CD14-positive monocyte (primary cell): Measurements from ENCODE around the gene CARD11. TPM values are rescaled to one million over a fixed set of nuclear protein-coding genes. Genes with fewer than 3 reads are reported as not detected.
A peak's percentile ranks its signal among the peaks of the same experiment; 100 is the strongest.
"Not testable (repeated sequence)": the region's sequence is repeated elsewhere in the genome, so short reads cannot be mapped to it uniquely, and the experiment has no call there.

Experiments
- DNase-seq, 3 donors: peaks; one replicate each; pipeline ENCODE4 v3.0.0-alpha.2; 2011 to 2022
- H2AFZ ChIP-seq: 2 replicates; pipeline ENCODE4 v1.6.0; 2012; ENCODE audit warnings: mild to moderate bottlenecking, low read depth, low read length, inconsistent platforms; ENCODE audit not compliant: insufficient read depth, poor library complexity, severe bottlenecking
- H3K27ac ChIP-seq, 2 donors: 1 replicate in 1 of 2; 2 replicates in 1 of 2; pipeline ENCODE4 v1.5.1; 2012 to 2013; ENCODE audit warnings: low read length in 2 of 2, control low read depth in 1 of 2, inconsistent platforms in 1 of 2, low read depth in 1 of 2, mild to moderate bottlenecking in 1 of 2
- H3K27me3 ChIP-seq, 2 donors: one replicate each; pipeline versions ENCODE4 v1.6.0 to v1.6.1; 2011 to 2013; ENCODE audit warnings: low read length in 2 of 2; ENCODE audit not compliant: control insufficient read depth in 2 of 2, insufficient read depth in 2 of 2
- H3K36me3 ChIP-seq, 2 donors: replicated peaks in 1 of 2; 1 replicate in 1 of 2; 2 replicates in 1 of 2; pipeline versions ENCODE4 v1.5.1 to v1.6.1; 2012 to 2013; ENCODE audit warnings: low read length in 2 of 2, control low read depth in 1 of 2, inconsistent platforms in 1 of 2, mild to moderate bottlenecking in 1 of 2; ENCODE audit not compliant: insufficient read depth in 2 of 2, control insufficient read depth in 1 of 2
- H3K4me1 ChIP-seq, 2 donors: 1 replicate in 1 of 2; 2 replicates in 1 of 2; pipeline versions ENCODE4 v1.5.1 to v1.6.1; 2012 to 2013; ENCODE audit warnings: low read length in 2 of 2, control low read depth in 1 of 2, inconsistent platforms in 1 of 2, mild to moderate bottlenecking in 1 of 2, moderate library complexity in 1 of 2; ENCODE audit not compliant: insufficient read depth in 2 of 2, control insufficient read depth in 1 of 2
- H3K4me2 ChIP-seq: replicated peaks from 2 replicates; pipeline ENCODE3; 2012; ENCODE audit warnings: low read length, moderate library complexity, mild to moderate bottlenecking; ENCODE audit not compliant: poor library complexity, severe bottlenecking; ENCODE audit errors: extremely low read depth
- H3K4me3 ChIP-seq, 3 experiments: fragments of 200-600 bp in 1 of 3; sonication (generic) in 1 of 3; replicated peaks in 1 of 3; 1 replicate in 2 of 3; 2 replicates in 1 of 3; pipeline ENCODE4 v1.5.1; 2011 to 2013; ENCODE audit warnings: low read length in 3 of 3, mild to moderate bottlenecking in 3 of 3, control low read depth in 2 of 3, low read depth in 2 of 3, inconsistent platforms in 1 of 3, moderate library complexity in 1 of 3
- H3K79me2 ChIP-seq: 2 replicates; pipeline ENCODE4 v1.6.0; 2012; ENCODE audit warnings: mild to moderate bottlenecking, control low read depth, inconsistent platforms, low read length, moderate library complexity; ENCODE audit not compliant: insufficient read depth
- H3K9ac ChIP-seq: 2 replicates; pipeline ENCODE4 v1.6.0; 2017; ENCODE audit warnings: low read length, mild to moderate bottlenecking; ENCODE audit not compliant: insufficient read depth, poor library complexity, severe bottlenecking
- H3K9me3 ChIP-seq, 2 donors: replicated peaks in 1 of 2; 1 replicate in 1 of 2; 2 replicates in 1 of 2; pipeline versions ENCODE4 v1.5.1 to v1.6.1; 2012 to 2013; ENCODE audit warnings: low read length in 2 of 2, control low read depth in 1 of 2; ENCODE audit not compliant: control insufficient read depth in 1 of 2, insufficient read depth in 1 of 2
- H4K20me1 ChIP-seq: 2 replicates; pipeline ENCODE4 v1.6.0; 2012; ENCODE audit warnings: mild to moderate bottlenecking, low read length, control low read depth, moderate library complexity; ENCODE audit not compliant: insufficient read depth
- H3K27ac Mint-ChIP-seq, 7 donors: one replicate each; pipeline ENCODE4 v1.8.0; 2020; ENCODE audit warnings: mild to moderate bottlenecking in 7 of 7, mixed read lengths in 7 of 7, moderate library complexity in 6 of 7, inconsistent platforms in 2 of 7
- H3K27me3 Mint-ChIP-seq, 3 donors: one replicate each; pipeline ENCODE4 v1.8.0; 2021 to 2022; ENCODE audit warnings: low read depth in 3 of 3, mild to moderate bottlenecking in 3 of 3, mixed read lengths in 3 of 3, moderate library complexity in 3 of 3, inconsistent platforms in 1 of 3
- H3K36me3 Mint-ChIP-seq, 2 donors: one replicate each; pipeline ENCODE4 v1.8.0; 2020; ENCODE audit warnings: mixed read lengths in 2 of 2, inconsistent platforms in 1 of 2, mild to moderate bottlenecking in 1 of 2
- H3K4me1 Mint-ChIP-seq: one replicate; pipeline ENCODE4 v1.8.0; 2020; ENCODE audit warnings: mild to moderate bottlenecking, mixed read lengths
- H3K4me3 Mint-ChIP-seq, 2 donors: one replicate each; pipeline ENCODE4 v1.8.0; 2020; ENCODE audit warnings: mild to moderate bottlenecking in 2 of 2, mixed read lengths in 2 of 2, moderate library complexity in 1 of 2
- H3K9me3 Mint-ChIP-seq, 7 donors: one replicate each; pipeline ENCODE4 v1.8.0; 2020 to 2022; ENCODE audit warnings: mixed read lengths in 7 of 7, mild to moderate bottlenecking in 6 of 7, moderate library complexity in 6 of 7, inconsistent platforms in 2 of 7
- WGBS: methylation state at CpG from one replicate; pipeline ENCODE4 v1.1.5; 2013; ENCODE audit warnings: missing lambda C conversion rate; ENCODE audit not compliant: insufficient coverage; 5-methylcytosine and 5-hydroxymethylcytosine counted together
- intact Hi-C, 2 donors: fragments of 100-400 bp; cut with micrococcal nuclease; formaldehyde crosslinking; loops; one replicate each; pipeline versions ENCODE4 v1.15.0 to v1.15.1; 2023
- polyA plus RNA-seq, 3 donors: library from polyadenylated mRNA; depleted of rRNA in 1 of 3; unstranded in 2 of 3; stranded (reverse) in 1 of 3; fragments of 300-500 nt in 2 of 3; fragments of >200 nt in 1 of 3; fragmentation: Illumina TruSeq in 2 of 3; gene quantifications; 1 replicate in 2 of 3; 2 replicates in 1 of 3; pipeline ENCODE4 v1.2.3, GENCODE V29; 2012 to 2021
- TF ChIP-seq, protein P1 (sequence below): fragments of 200-600 bp; IDR thresholded peaks from one replicate; pipeline ENCODE4 v1.8.0; 2022; ENCODE audit warnings: antibody characterized with exemption, mild to moderate bottlenecking

Gene CARD11
- polyA plus RNA-seq, 3 donors = 0.04 to 0.17 TPM; not detected in 1

DNA sequence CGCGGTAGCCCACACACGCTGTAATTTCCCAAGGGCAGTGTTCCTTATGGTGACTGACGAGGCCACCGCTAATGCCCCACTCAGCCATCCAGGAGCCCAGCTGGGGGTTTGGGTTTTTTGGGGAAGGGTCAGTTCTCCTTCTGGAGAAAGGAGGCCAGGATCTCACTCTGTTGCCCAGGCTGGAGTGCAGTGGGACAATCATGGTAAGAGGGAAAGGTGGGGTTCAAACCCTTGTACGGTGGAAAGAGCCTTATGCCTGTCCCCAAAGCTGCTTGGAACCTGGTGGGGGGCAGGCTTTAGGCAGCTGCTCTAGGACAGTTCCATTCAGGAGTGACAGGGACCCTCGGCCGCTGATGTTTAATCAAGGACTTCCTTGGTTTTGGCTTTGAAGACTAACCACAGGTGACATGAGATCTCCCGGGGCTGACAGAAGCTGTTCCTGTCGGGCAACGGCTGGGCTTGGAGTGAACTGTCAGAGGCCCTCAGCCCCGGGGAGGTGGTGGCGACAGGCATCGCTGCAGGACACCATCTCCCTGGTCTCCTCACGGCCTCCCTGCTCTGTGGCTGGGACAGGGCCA is 84.5 kb downstream of the CARD11 start:
- DNase-seq = no peak
- H3K79me2 ChIP-seq = no peaks in the 10 kb centered on the region
- no peak overlapping the region for H3K4me3 Mint-ChIP-seq
- 41% methylated on average over 13 of the region's 15 CpGs for WGBS
- no peak overlapping the region for H3K4me3 ChIP-seq
- no peak overlapping the region for H3K4me2 ChIP-seq
- H4K20me1 ChIP-seq = no peaks in the 10 kb centered on the region
- peaks cover 17 to 19% of the 10 kb centered on the region in 2 donors for H3K4me1 ChIP-seq
- H3K9me3 Mint-ChIP-seq = peaks cover 0 to 3% (median 0%) of the 10 kb centered on the region in 7 donors
- H3K27ac Mint-ChIP-seq = peak overlapping the region in 1 of 7 donors; percentile 40
- no peaks in the 10 kb centered on the region for H3K27me3 ChIP-seq
- no peak overlapping the region for H2AFZ ChIP-seq
- no peaks in the 10 kb centered on the region for H3K36me3 Mint-ChIP-seq
- peaks cover 24% of the 10 kb centered on the region for H3K4me1 Mint-ChIP-seq
- TF ChIP-seq, protein P1, sequence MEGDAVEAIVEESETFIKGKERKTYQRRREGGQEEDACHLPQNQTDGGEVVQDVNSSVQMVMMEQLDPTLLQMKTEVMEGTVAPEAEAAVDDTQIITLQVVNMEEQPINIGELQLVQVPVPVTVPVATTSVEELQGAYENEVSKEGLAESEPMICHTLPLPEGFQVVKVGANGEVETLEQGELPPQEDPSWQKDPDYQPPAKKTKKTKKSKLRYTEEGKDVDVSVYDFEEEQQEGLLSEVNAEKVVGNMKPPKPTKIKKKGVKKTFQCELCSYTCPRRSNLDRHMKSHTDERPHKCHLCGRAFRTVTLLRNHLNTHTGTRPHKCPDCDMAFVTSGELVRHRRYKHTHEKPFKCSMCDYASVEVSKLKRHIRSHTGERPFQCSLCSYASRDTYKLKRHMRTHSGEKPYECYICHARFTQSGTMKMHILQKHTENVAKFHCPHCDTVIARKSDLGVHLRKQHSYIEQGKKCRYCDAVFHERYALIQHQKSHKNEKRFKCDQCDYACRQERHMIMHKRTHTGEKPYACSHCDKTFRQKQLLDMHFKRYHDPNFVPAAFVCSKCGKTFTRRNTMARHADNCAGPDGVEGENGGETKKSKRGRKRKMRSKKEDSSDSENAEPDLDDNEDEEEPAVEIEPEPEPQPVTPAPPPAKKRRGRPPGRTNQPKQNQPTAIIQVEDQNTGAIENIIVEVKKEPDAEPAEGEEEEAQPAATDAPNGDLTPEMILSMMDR = no peak
- H3K9me3 ChIP-seq = no peaks in the 10 kb centered on the region
- H3K36me3 ChIP-seq = no peaks in the 10 kb centered on the region
- H3K27me3 Mint-ChIP-seq = peaks cover 3 to 14% (median 13%) of the 10 kb centered on the region in 3 donors
- no peak overlapping the region for H3K27ac ChIP-seq
- intact Hi-C loops = no loop called here
- no peak overlapping the region for H3K9ac ChIP-seq

DNA sequence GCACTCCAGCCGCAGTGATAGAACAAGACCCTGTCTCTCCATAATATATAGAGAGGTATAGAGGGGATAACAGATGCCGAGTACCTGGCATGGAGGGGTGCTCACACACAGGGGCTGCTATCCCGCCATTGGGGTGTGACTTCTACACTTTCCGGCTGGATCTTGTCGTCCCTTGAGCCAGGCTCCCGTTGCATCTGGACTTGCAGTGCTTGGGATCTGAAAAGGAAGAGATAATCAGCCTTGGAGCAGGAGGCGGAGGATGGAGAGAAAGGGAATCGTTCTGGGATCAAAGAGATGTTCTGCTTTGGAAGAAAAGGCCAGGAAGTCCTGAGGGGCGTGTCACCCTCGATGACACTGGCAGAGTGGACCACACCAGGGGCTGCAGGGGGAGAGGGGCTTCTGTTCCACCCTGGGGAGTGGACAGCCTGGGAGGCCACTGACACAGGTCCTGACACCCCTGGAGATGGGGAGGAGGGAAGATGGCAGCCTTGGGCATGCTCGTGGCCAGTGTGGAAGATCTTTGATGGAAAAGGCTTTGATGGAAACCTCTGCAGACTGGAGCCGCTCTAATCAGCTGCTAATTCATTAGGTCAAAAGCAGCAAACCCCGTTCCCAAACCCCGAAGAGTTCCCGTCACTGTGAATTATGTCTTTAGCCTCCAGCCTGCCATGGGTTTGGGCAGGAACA is 85.1 kb downstream of the CARD11 start:
- 83% methylated on average over 5 of the region's 15 CpGs for WGBS
- H3K4me2 ChIP-seq = no peak overlapping the region
- no peaks in the 10 kb centered on the region for H3K79me2 ChIP-seq
- peaks cover 3 to 18% (median 17%) of the 10 kb centered on the region in 3 donors for H3K27me3 Mint-ChIP-seq
- H2AFZ ChIP-seq = no peak overlapping the region
- H4K20me1 ChIP-seq = no peaks in the 10 kb centered on the region
- intact Hi-C loops = no loop called here
- peaks cover 17 to 19% of the 10 kb centered on the region in 2 donors for H3K4me1 ChIP-seq
- no peaks in the 10 kb centered on the region for H3K36me3 ChIP-seq
- H3K27ac Mint-ChIP-seq = peak overlapping the region in 1 of 7 donors; percentile 18
- no peak for DNase-seq
- H3K27ac ChIP-seq = no peak overlapping the region
- peaks cover 0 to 3% (median 0%) of the 10 kb centered on the region in 7 donors for H3K9me3 Mint-ChIP-seq
- H3K4me1 Mint-ChIP-seq = peaks cover 24% of the 10 kb centered on the region
- TF ChIP-seq, protein P1 = no peak
- no peaks in the 10 kb centered on the region for H3K27me3 ChIP-seq
- no peak overlapping the region for H3K9ac ChIP-seq
- H3K4me3 ChIP-seq = no peak overlapping the region
- H3K36me3 Mint-ChIP-seq = no peaks in the 10 kb centered on the region
- H3K9me3 ChIP-seq = no peaks in the 10 kb centered on the region
- no peak overlapping the region for H3K4me3 Mint-ChIP-seq

DNA sequence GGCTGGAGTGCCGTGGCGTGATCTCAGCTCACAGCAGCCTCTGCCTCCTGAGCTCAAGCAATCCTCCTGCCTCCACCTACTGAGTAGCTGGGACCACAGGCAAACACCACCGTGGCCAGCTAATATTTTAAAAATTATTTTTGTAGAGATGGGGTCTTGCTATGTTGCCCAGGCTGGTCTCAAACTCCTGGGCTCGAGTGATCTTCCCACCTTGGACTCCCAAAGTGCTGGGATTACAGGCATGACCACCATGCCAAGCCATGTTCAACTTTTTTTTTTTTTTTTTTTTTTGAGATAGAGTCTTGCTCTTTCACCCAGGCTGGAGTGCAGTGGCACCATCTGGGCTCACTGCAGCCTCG is 86.3 kb downstream of the CARD11 start:
- H3K4me3 Mint-ChIP-seq, intact Hi-C loops, H3K9me3 Mint-ChIP-seq, H4K20me1 ChIP-seq, H3K4me3 ChIP-seq, H3K9ac ChIP-seq, H3K36me3 ChIP-seq, H3K36me3 Mint-ChIP-seq, H2AFZ ChIP-seq, H3K79me2 ChIP-seq, H3K27ac ChIP-seq, H3K9me3 ChIP-seq, H3K27me3 ChIP-seq, DNase-seq, H3K4me2 ChIP-seq: not testable (repeated sequence)
- Mint-ChIP-seq H3K4me1 (peaks cover 15% of the 10 kb centered on the region), H3K27ac (peak overlapping the region in 2 of 7 donors; percentile 78 to 82), H3K27me3 (peaks cover 3 to 18% (median 18%) of the 10 kb centered on the region in 3 donors)
- no CpG with 5 or more reads among the region's 5 CpGs for WGBS
- peaks cover 13% of the 10 kb centered on the region in 2 donors for H3K4me1 ChIP-seq
